Peyer's patch (tissue), 4 donors: ENCODE data around the gene ADCY6.

Experiments used
- CTCF ChIP-seq, 6 experiments: fragments of 450-650 bp in 4 of 6; fragments of 200-600 bp in 2 of 6; sonication (generic) in 1 of 6; IDR thresholded peaks; one replicate each; pipeline ENCODE4 v1.5.1; 2017 to 2019; ENCODE audit warnings: antibody characterized with exemption in 6 of 6, mild to moderate bottlenecking in 3 of 6, moderate library complexity in 1 of 6
- POLR2A ChIP-seq, 2 donors: fragments of 450-650 bp; IDR thresholded peaks; one replicate each; pipeline ENCODE4 v1.5.1; 2017; ENCODE audit warnings: antibody characterized with exemption in 2 of 2, mild to moderate bottlenecking in 2 of 2, moderate library complexity in 2 of 2

DNA sequence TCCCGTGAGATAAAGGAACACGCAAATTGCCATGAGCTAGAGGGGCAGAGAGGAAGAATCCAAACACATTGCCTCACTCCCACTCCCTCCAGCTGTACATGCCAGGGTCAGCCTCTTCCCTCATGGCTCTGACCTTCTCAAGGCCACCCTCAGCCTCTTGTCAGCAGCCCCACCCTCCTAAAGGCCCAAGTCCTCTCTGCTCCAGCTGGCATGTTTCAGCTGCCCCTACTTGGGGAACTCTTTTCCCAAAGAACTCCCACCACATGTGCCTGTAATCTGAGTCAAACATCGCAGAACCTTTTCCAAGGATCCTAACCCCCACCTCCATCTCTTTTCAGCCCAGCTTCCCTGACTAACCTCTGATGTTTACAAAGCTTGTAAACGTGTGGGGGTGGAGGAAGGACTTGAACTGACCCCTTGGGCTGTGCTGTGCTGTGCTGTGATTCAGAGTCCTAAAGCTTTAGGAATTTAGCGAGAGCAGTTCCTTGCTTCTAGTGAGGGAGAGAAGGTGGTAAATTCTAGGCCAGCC is 22.1 kb upstream of the ADCY6 start:
- TF ChIP-seq CTCF (IDR thresholded peaks at IDR 0.05) = no peak
- no peak for TF ChIP-seq POLR2A (IDR thresholded peaks at IDR 0.05)
